DOHH2 (cell line): ENCODE measurements around the gene RNF19B.
"Not testable (repeated sequence)": the region's sequence is repeated elsewhere in the genome, so short reads cannot be mapped to it uniquely, and the experiment has no call there.

Source experiments
- CTCF ChIP-seq: fragments of 200-600 bp; sonication (generic); IDR thresholded peaks from one replicate; pipeline ENCODE4 v1.5.1; 2014; ENCODE audit warnings: antibody characterized with exemption, mild to moderate bottlenecking, low read depth, low read length; ENCODE audit not compliant: poor library complexity, severe bottlenecking
- EZH2phosphoT487 ChIP-seq: fragments of 200-600 bp; sonication (generic); IDR thresholded peaks from 2 replicates; pipeline ENCODE4 v1.6.1; 2017; ENCODE audit warnings: borderline replicate concordance, mild to moderate bottlenecking, antibody characterized with exemption, low read length, moderate library complexity, mixed read lengths

- TF ChIP-seq CTCF, EZH2phosphoT487: not testable (repeated sequence)
These were observed 8.8 kb upstream of the RNF19B start for GRCh38 chr1:32973458-32973857.
